HEK293 (cell line): ENCODE results near the gene DENND4B.

Source experiments
- ELK4 ChIP-seq: IDR thresholded peaks from 2 replicates; pipeline ENCODE4 v1.6.1; 2011; ENCODE audit warnings: mild to moderate bottlenecking, low read depth, low read length, borderline replicate concordance
- FEZF1 ChIP-seq: fragments of 450-650 bp; formaldehyde crosslinking; IDR thresholded peaks from 2 replicates; pipeline ENCODE4 v1.5.1; 2016; ENCODE audit warnings: missing biosample characterization, missing genetic modification characterization
- KLF16 ChIP-seq: fragments of 450-650 bp; formaldehyde crosslinking; IDR thresholded peaks from 2 replicates; pipeline ENCODE4 v1.5.1; 2017; ENCODE audit warnings: missing biosample characterization, missing genetic modification characterization
- PATZ1 ChIP-seq: fragments of 450-650 bp; formaldehyde crosslinking; IDR thresholded peaks from 2 replicates; pipeline ENCODE4 v1.5.1; 2016; ENCODE audit warnings: missing biosample characterization, missing genetic modification characterization
- REST ChIP-seq: fragments of 450-650 bp; formaldehyde crosslinking; IDR thresholded peaks from 2 replicates; pipeline ENCODE4 v1.5.1; 2016; ENCODE audit warnings: missing biosample characterization, missing genetic modification characterization
- ZBTB17 ChIP-seq: fragments of 450-650 bp; formaldehyde crosslinking; IDR thresholded peaks from 2 replicates; pipeline ENCODE4 v1.5.1; 2016; ENCODE audit warnings: missing biosample characterization, missing genetic modification characterization
- ZBTB20 ChIP-seq: fragments of 450-650 bp; formaldehyde crosslinking; IDR thresholded peaks from 2 replicates; pipeline ENCODE4 v1.5.1; 2016; ENCODE audit warnings: missing biosample characterization, missing genetic modification characterization
- ZBTB26 ChIP-seq: fragments of 450-650 bp; formaldehyde crosslinking; optimal IDR thresholded peaks from 2 replicates; pipeline ENCODE3; 2016; ENCODE audit warnings: missing biosample characterization, mild to moderate bottlenecking, missing genetic modification characterization
- ZFP69B ChIP-seq: fragments of 450-650 bp; formaldehyde crosslinking; IDR thresholded peaks from 2 replicates; pipeline ENCODE4 v1.5.1; 2016; ENCODE audit warnings: missing biosample characterization, missing genetic modification characterization
- ZNF16 ChIP-seq: fragments of 450-650 bp; formaldehyde crosslinking; IDR thresholded peaks from 2 replicates; pipeline ENCODE4 v1.5.1; 2016; ENCODE audit warnings: low read depth, missing biosample characterization, missing genetic modification characterization
- ZNF266 ChIP-seq: fragments of 450-650 bp; formaldehyde crosslinking; IDR thresholded peaks from 2 replicates; pipeline ENCODE4 v1.5.1; 2016; ENCODE audit warnings: missing biosample characterization, missing genetic modification characterization, low read depth
- ZNF280D ChIP-seq: fragments of 450-650 bp; formaldehyde crosslinking; IDR thresholded peaks from 2 replicates; pipeline ENCODE4 v1.5.1; 2016; ENCODE audit warnings: missing biosample characterization, missing genetic modification characterization
- ZNF292 ChIP-seq: fragments of 450-650 bp; formaldehyde crosslinking; IDR thresholded peaks from 2 replicates; pipeline ENCODE4 v1.5.1; 2016; ENCODE audit warnings: low read depth, missing biosample characterization, missing genetic modification characterization, borderline replicate concordance
- ZNF398 ChIP-seq: fragments of 450-650 bp; formaldehyde crosslinking; IDR thresholded peaks from 2 replicates; pipeline ENCODE4 v1.5.1; 2017; ENCODE audit warnings: missing biosample characterization, missing genetic modification characterization
- ZNF544 ChIP-seq: fragments of 450-650 bp; formaldehyde crosslinking; IDR thresholded peaks from 2 replicates; pipeline ENCODE4 v1.5.0; 2017; ENCODE audit warnings: missing biosample characterization, missing genetic modification characterization
- ZNF571 ChIP-seq: fragments of 450-650 bp; formaldehyde crosslinking; IDR thresholded peaks from 2 replicates; pipeline ENCODE4 v1.5.0; 2017; ENCODE audit warnings: missing biosample characterization, missing genetic modification characterization
- ZNF610 ChIP-seq: fragments of 450-650 bp; formaldehyde crosslinking; IDR thresholded peaks from 2 replicates; pipeline ENCODE4 v1.5.1; 2016; ENCODE audit warnings: missing biosample characterization, missing genetic modification characterization, borderline replicate concordance
- ZNF626 ChIP-seq: fragments of 450-650 bp; sonication (Bioruptor Pico); formaldehyde crosslinking; IDR thresholded peaks from 2 replicates; pipeline ENCODE4 v1.5.1; 2018; ENCODE audit warnings: missing biosample characterization, missing genetic modification characterization, inconsistent platforms
- ZNF639 ChIP-seq: fragments of 450-650 bp; formaldehyde crosslinking; IDR thresholded peaks from 2 replicates; pipeline ENCODE4 v1.5.1; 2016; ENCODE audit warnings: missing biosample characterization, missing genetic modification characterization
- ZNF664 ChIP-seq: fragments of 450-650 bp; formaldehyde crosslinking; IDR thresholded peaks from 2 replicates; pipeline ENCODE4 v1.5.1; 2016; ENCODE audit warnings: missing biosample characterization, missing genetic modification characterization
- ZSCAN16 ChIP-seq: fragments of 450-650 bp; formaldehyde crosslinking; IDR thresholded peaks from 2 replicates; pipeline ENCODE4 v1.5.1; 2016; ENCODE audit warnings: missing biosample characterization, missing genetic modification characterization
- ZSCAN18 ChIP-seq: fragments of 450-650 bp; formaldehyde crosslinking; IDR thresholded peaks from 2 replicates; pipeline ENCODE4 v1.5.1; 2016; ENCODE audit warnings: missing biosample characterization, missing genetic modification characterization
- ZSCAN30 ChIP-seq: fragments of 450-650 bp; IDR thresholded peaks from 2 replicates; pipeline ENCODE4 v1.5.1; 2018; ENCODE audit warnings: missing biosample characterization, mild to moderate bottlenecking, missing genetic modification characterization, moderate library complexity
- ZXDB ChIP-seq: fragments of 450-650 bp; formaldehyde crosslinking; IDR thresholded peaks from 2 replicates; pipeline ENCODE4 v1.5.1; 2016; ENCODE audit warnings: missing biosample characterization, missing genetic modification characterization

DENND4B gene

GRCh38 chr1:153880962-153881361 is 65.6 kb downstream of the DENND4B start (continued):
- TF ChIP-seq KLF16 (tag by site-specific recombination) (peak; percentile 36; the same call in 1 of the 2 replicates), ZBTB20 (tag by site-specific recombination) (no peak), ZBTB17 (tag by site-specific recombination) (peak; percentile 94), ZNF292 (tag by site-specific recombination) (no peak), ZNF639 (tag by site-specific recombination) (peak; percentile 65; the same call in 1 of the 2 replicates), PATZ1 (tag by site-specific recombination) (peak; percentile 63), ZNF626 (tag by site-specific recombination) (peak; percentile 93; the same call in 1 of the 2 replicates), ELK4 (no peak), ZSCAN30 (tag by site-specific recombination) (peak; percentile 93), REST (tag by site-specific recombination) (no peak), ZSCAN16 (tag by site-specific recombination) (no peak), ZNF544 (no peak; the same call in 1 of the 2 replicates), ZNF398 (tag by site-specific recombination) (peak; percentile 94), ZFP69B (tag by site-specific recombination) (peak; percentile 60; the same call in 1 of the 2 replicates), ZNF664 (tag by site-specific recombination) (no peak; the same call in 1 of the 2 replicates), ZNF610 (tag by site-specific recombination) (peak; percentile 77; the same call in 1 of the 2 replicates), FEZF1 (tag by site-specific recombination) (peak; percentile 65; the same call in 1 of the 2 replicates), ZNF16 (no peak), ZSCAN18 (tag by site-specific recombination) (peak; percentile 79; the same call in 1 of the 2 replicates), ZNF266 (tag by site-specific recombination) (no peak), ZXDB (tag by site-specific recombination) (peak; percentile 80), ZNF571 (tag by site-specific recombination) (peak; percentile 99), ZNF280D (tag by site-specific recombination) (no peak), ZBTB26 (tag by site-specific recombination) (peak; percentile 68)
